ENCODE measurements around the gene PCSK5.

The PCSK5 gene

DNA sequence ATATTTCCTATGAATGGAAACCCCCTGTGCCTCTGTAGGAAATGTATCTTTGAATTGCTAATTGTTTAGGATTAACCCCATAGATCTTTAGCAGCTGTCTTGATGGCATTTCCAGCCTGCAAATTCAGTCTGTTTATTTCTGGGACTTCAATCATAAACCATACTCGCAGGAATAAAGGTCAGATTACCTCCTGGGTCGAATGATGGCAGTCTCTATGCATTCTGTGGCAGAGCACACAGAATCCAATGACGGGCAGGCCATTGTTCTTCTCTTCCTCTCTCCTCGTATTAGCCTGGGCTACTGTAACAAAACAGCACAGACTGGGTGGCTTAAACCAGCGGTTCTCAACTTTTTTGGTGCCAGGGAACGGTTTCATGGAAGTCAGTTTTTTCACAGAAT lies 199.9 kb downstream of the PCSK5 start:
- no peaks in the 10 kb centered on the region for H3K4me1 ChIP-seq (ENCODE audit: low read length)
- no peaks in the 10 kb centered on the region for H3K27me3 ChIP-seq (replicated peaks; ENCODE audit: insufficient read depth, low read length)
- no peak for DNase-seq
- H3K9me3 ChIP-seq (replicated peaks; ENCODE audit: insufficient read depth, low read length): no peaks in the 10 kb centered on the region
- H3K4me3 ChIP-seq (ENCODE audit: low read length): no peak overlapping the region
- TF ChIP-seq, protein P1, sequence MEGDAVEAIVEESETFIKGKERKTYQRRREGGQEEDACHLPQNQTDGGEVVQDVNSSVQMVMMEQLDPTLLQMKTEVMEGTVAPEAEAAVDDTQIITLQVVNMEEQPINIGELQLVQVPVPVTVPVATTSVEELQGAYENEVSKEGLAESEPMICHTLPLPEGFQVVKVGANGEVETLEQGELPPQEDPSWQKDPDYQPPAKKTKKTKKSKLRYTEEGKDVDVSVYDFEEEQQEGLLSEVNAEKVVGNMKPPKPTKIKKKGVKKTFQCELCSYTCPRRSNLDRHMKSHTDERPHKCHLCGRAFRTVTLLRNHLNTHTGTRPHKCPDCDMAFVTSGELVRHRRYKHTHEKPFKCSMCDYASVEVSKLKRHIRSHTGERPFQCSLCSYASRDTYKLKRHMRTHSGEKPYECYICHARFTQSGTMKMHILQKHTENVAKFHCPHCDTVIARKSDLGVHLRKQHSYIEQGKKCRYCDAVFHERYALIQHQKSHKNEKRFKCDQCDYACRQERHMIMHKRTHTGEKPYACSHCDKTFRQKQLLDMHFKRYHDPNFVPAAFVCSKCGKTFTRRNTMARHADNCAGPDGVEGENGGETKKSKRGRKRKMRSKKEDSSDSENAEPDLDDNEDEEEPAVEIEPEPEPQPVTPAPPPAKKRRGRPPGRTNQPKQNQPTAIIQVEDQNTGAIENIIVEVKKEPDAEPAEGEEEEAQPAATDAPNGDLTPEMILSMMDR (IDR thresholded peaks at IDR 0.05; ENCODE audit: low read length): no peak
- TF ChIP-seq EZH2phosphoT487 (IDR thresholded peaks at IDR 0.05; ENCODE audit: low read length) (no peak), EZH2 (optimal IDR thresholded peaks at IDR 0.05; ENCODE audit: low read depth, low read length) (no peak)
- no peaks in the 10 kb centered on the region for H3F3A ChIP-seq (ENCODE audit: insufficient read depth, low read length)
- no peaks in the 10 kb centered on the region for H3K36me3 ChIP-seq (replicated peaks; ENCODE audit: insufficient read depth, low read length)
- no peaks in the 10 kb centered on the region for H4K20me1 ChIP-seq (ENCODE audit: insufficient read depth, low read length)
- no peak overlapping the region for H3K9ac ChIP-seq (ENCODE audit: low read length)
- H3K27ac ChIP-seq (ENCODE audit: low read length): no peak overlapping the region
- H3K9me2 ChIP-seq (replicated peaks; ENCODE audit: insufficient read depth, low read length): no peaks in the 10 kb centered on the region
- H3K4me2 ChIP-seq (ENCODE audit: low read depth, low read length): no peak overlapping the region
- no peaks in the 10 kb centered on the region for H3K79me2 ChIP-seq (ENCODE audit: low read length)
- H2AFZ ChIP-seq (ENCODE audit: low read length): no peak overlapping the region

- no peaks in the 10 kb centered on the region for H3K79me2 ChIP-seq (ENCODE audit: low read length)
- no peaks in the 10 kb centered on the region for H3K9me2 ChIP-seq (replicated peaks; ENCODE audit: insufficient read depth, low read length)
- no peaks in the 10 kb centered on the region for H3K27me3 ChIP-seq (replicated peaks; ENCODE audit: insufficient read depth, low read length)
- no peaks in the 10 kb centered on the region for H3K36me3 ChIP-seq (replicated peaks; ENCODE audit: insufficient read depth, low read length)
- no peaks in the 10 kb centered on the region for H4K20me1 ChIP-seq (ENCODE audit: insufficient read depth, low read length)
- H3K27ac ChIP-seq (ENCODE audit: low read length): no peak overlapping the region
- DNase-seq: no peak
- no peak overlapping the region for H3K9ac ChIP-seq (ENCODE audit: low read length)
- no peaks in the 10 kb centered on the region for H3K4me1 ChIP-seq (ENCODE audit: low read length)
- no peak overlapping the region for H3K4me2 ChIP-seq (ENCODE audit: low read depth, low read length)
- no peaks in the 10 kb centered on the region for H3F3A ChIP-seq (ENCODE audit: insufficient read depth, low read length)
- H3K9me3 ChIP-seq (replicated peaks; ENCODE audit: insufficient read depth, low read length): no peaks in the 10 kb centered on the region
- H3K4me3 ChIP-seq (ENCODE audit: low read length): no peak overlapping the region
- no peak overlapping the region for H2AFZ ChIP-seq (ENCODE audit: low read length)
- no peak for TF ChIP-seq EZH2 (optimal IDR thresholded peaks at IDR 0.05; ENCODE audit: low read depth, low read length)
- TF ChIP-seq, protein P1 (IDR thresholded peaks at IDR 0.05; ENCODE audit: low read length): no peak
These were observed 200.4 kb downstream of the PCSK5 start for GRCh38 chr9:76090909-76091308.

- H3F3A ChIP-seq (ENCODE audit: insufficient read depth, low read length): no peaks in the 10 kb centered on the region
- no peak overlapping the region for H3K4me3 ChIP-seq (ENCODE audit: low read length)
- H3K27ac ChIP-seq (ENCODE audit: low read length): no peak overlapping the region
- no peak overlapping the region for H3K4me2 ChIP-seq (ENCODE audit: low read depth, low read length)
- no peaks in the 10 kb centered on the region for H3K4me1 ChIP-seq (ENCODE audit: low read length)
- no peak overlapping the region for H3K9ac ChIP-seq (ENCODE audit: low read length)
- H3K79me2 ChIP-seq (ENCODE audit: low read length): no peaks in the 10 kb centered on the region
- no peak overlapping the region for H2AFZ ChIP-seq (ENCODE audit: low read length)
- H3K9me3 ChIP-seq (replicated peaks; ENCODE audit: insufficient read depth, low read length): no peaks in the 10 kb centered on the region
- DNase-seq: no peak
- no peaks in the 10 kb centered on the region for H3K27me3 ChIP-seq (replicated peaks; ENCODE audit: insufficient read depth, low read length)
- TF ChIP-seq EZH2phosphoT487 (IDR thresholded peaks at IDR 0.05; ENCODE audit: low read length) (no peak), EZH2 (optimal IDR thresholded peaks at IDR 0.05; ENCODE audit: low read depth, low read length) (no peak)
- TF ChIP-seq, protein P1 (IDR thresholded peaks at IDR 0.05; ENCODE audit: low read length): no peak
- no peaks in the 10 kb centered on the region for H4K20me1 ChIP-seq (ENCODE audit: insufficient read depth, low read length)
- H3K36me3 ChIP-seq (replicated peaks; ENCODE audit: insufficient read depth, low read length): no peaks in the 10 kb centered on the region
- no peaks in the 10 kb centered on the region for H3K9me2 ChIP-seq (replicated peaks; ENCODE audit: insufficient read depth, low read length)
These were observed 202.1 kb downstream of the PCSK5 start for GRCh38 chr9:76092572-76092971.
